CD14-positive monocyte (primary cell): ENCODE data around the gene RREB1. TPM values are rescaled to one million over a fixed set of nuclear protein-coding genes. Genes with fewer than 3 reads are reported as not detected.

Source experiments
- DNase-seq, 3 donors: peaks; one replicate each; pipeline ENCODE4 v3.0.0-alpha.2; 2011 to 2022
- H2AFZ ChIP-seq: 2 replicates; pipeline ENCODE4 v1.6.0; 2012; ENCODE audit warnings: mild to moderate bottlenecking, low read depth, low read length, inconsistent platforms; ENCODE audit not compliant: insufficient read depth, poor library complexity, severe bottlenecking
- H3K27ac ChIP-seq, 2 donors: 1 replicate in 1 of 2; 2 replicates in 1 of 2; pipeline ENCODE4 v1.5.1; 2012 to 2013; ENCODE audit warnings: low read length in 2 of 2, control low read depth in 1 of 2, inconsistent platforms in 1 of 2, low read depth in 1 of 2, mild to moderate bottlenecking in 1 of 2
- H3K27me3 ChIP-seq, 2 donors: one replicate each; pipeline versions ENCODE4 v1.6.0 to v1.6.1; 2011 to 2013; ENCODE audit warnings: low read length in 2 of 2; ENCODE audit not compliant: control insufficient read depth in 2 of 2, insufficient read depth in 2 of 2
- H3K36me3 ChIP-seq, 2 donors: replicated peaks in 1 of 2; 1 replicate in 1 of 2; 2 replicates in 1 of 2; pipeline versions ENCODE4 v1.5.1 to v1.6.1; 2012 to 2013; ENCODE audit warnings: low read length in 2 of 2, control low read depth in 1 of 2, inconsistent platforms in 1 of 2, mild to moderate bottlenecking in 1 of 2; ENCODE audit not compliant: insufficient read depth in 2 of 2, control insufficient read depth in 1 of 2
- H3K4me1 ChIP-seq, 2 donors: 1 replicate in 1 of 2; 2 replicates in 1 of 2; pipeline versions ENCODE4 v1.5.1 to v1.6.1; 2012 to 2013; ENCODE audit warnings: low read length in 2 of 2, control low read depth in 1 of 2, inconsistent platforms in 1 of 2, mild to moderate bottlenecking in 1 of 2, moderate library complexity in 1 of 2; ENCODE audit not compliant: insufficient read depth in 2 of 2, control insufficient read depth in 1 of 2
- H3K4me2 ChIP-seq: replicated peaks from 2 replicates; pipeline ENCODE3; 2012; ENCODE audit warnings: low read length, moderate library complexity, mild to moderate bottlenecking; ENCODE audit not compliant: poor library complexity, severe bottlenecking; ENCODE audit errors: extremely low read depth
- H3K4me3 ChIP-seq, 3 experiments: fragments of 200-600 bp in 1 of 3; sonication (generic) in 1 of 3; replicated peaks in 1 of 3; 1 replicate in 2 of 3; 2 replicates in 1 of 3; pipeline ENCODE4 v1.5.1; 2011 to 2013; ENCODE audit warnings: low read length in 3 of 3, mild to moderate bottlenecking in 3 of 3, control low read depth in 2 of 3, low read depth in 2 of 3, inconsistent platforms in 1 of 3, moderate library complexity in 1 of 3
- H3K79me2 ChIP-seq: 2 replicates; pipeline ENCODE4 v1.6.0; 2012; ENCODE audit warnings: mild to moderate bottlenecking, control low read depth, inconsistent platforms, low read length, moderate library complexity; ENCODE audit not compliant: insufficient read depth
- H3K9ac ChIP-seq: 2 replicates; pipeline ENCODE4 v1.6.0; 2017; ENCODE audit warnings: low read length, mild to moderate bottlenecking; ENCODE audit not compliant: insufficient read depth, poor library complexity, severe bottlenecking
- H3K9me3 ChIP-seq, 2 donors: replicated peaks in 1 of 2; 1 replicate in 1 of 2; 2 replicates in 1 of 2; pipeline versions ENCODE4 v1.5.1 to v1.6.1; 2012 to 2013; ENCODE audit warnings: low read length in 2 of 2, control low read depth in 1 of 2; ENCODE audit not compliant: control insufficient read depth in 1 of 2, insufficient read depth in 1 of 2
- H4K20me1 ChIP-seq: 2 replicates; pipeline ENCODE4 v1.6.0; 2012; ENCODE audit warnings: mild to moderate bottlenecking, low read length, control low read depth, moderate library complexity; ENCODE audit not compliant: insufficient read depth
- H3K27ac Mint-ChIP-seq, 7 donors: one replicate each; pipeline ENCODE4 v1.8.0; 2020; ENCODE audit warnings: mild to moderate bottlenecking in 7 of 7, mixed read lengths in 7 of 7, moderate library complexity in 6 of 7, inconsistent platforms in 2 of 7
- H3K27me3 Mint-ChIP-seq, 3 donors: one replicate each; pipeline ENCODE4 v1.8.0; 2021 to 2022; ENCODE audit warnings: low read depth in 3 of 3, mild to moderate bottlenecking in 3 of 3, mixed read lengths in 3 of 3, moderate library complexity in 3 of 3, inconsistent platforms in 1 of 3
- H3K36me3 Mint-ChIP-seq, 2 donors: one replicate each; pipeline ENCODE4 v1.8.0; 2020; ENCODE audit warnings: mixed read lengths in 2 of 2, inconsistent platforms in 1 of 2, mild to moderate bottlenecking in 1 of 2
- H3K4me1 Mint-ChIP-seq: one replicate; pipeline ENCODE4 v1.8.0; 2020; ENCODE audit warnings: mild to moderate bottlenecking, mixed read lengths
- H3K4me3 Mint-ChIP-seq, 2 donors: one replicate each; pipeline ENCODE4 v1.8.0; 2020; ENCODE audit warnings: mild to moderate bottlenecking in 2 of 2, mixed read lengths in 2 of 2, moderate library complexity in 1 of 2
- H3K9me3 Mint-ChIP-seq, 7 donors: one replicate each; pipeline ENCODE4 v1.8.0; 2020 to 2022; ENCODE audit warnings: mixed read lengths in 7 of 7, mild to moderate bottlenecking in 6 of 7, moderate library complexity in 6 of 7, inconsistent platforms in 2 of 7
- WGBS: methylation state at CpG from one replicate; pipeline ENCODE4 v1.1.5; 2013; ENCODE audit warnings: missing lambda C conversion rate; ENCODE audit not compliant: insufficient coverage; 5-methylcytosine and 5-hydroxymethylcytosine counted together
- intact Hi-C, 2 donors: fragments of 100-400 bp; cut with micrococcal nuclease; formaldehyde crosslinking; loops; one replicate each; pipeline versions ENCODE4 v1.15.0 to v1.15.1; 2023
- polyA plus RNA-seq, 3 donors: library from polyadenylated mRNA; depleted of rRNA in 1 of 3; unstranded in 2 of 3; stranded (reverse) in 1 of 3; fragments of 300-500 nt in 2 of 3; fragments of >200 nt in 1 of 3; fragmentation: Illumina TruSeq in 2 of 3; gene quantifications; 1 replicate in 2 of 3; 2 replicates in 1 of 3; pipeline ENCODE4 v1.2.3, GENCODE V29; 2012 to 2021
- TF ChIP-seq, protein P1 (sequence below): fragments of 200-600 bp; IDR thresholded peaks from one replicate; pipeline ENCODE4 v1.8.0; 2022; ENCODE audit warnings: antibody characterized with exemption, mild to moderate bottlenecking

The RREB1 gene
- polyA plus RNA-seq, 3 donors = 2.1 to 15.3 (median 5.6) TPM

GRCh38 chr6:7230327-7230691 lies 122.5 kb downstream of the RREB1 start:
- intact Hi-C loops = no loop called here
- H3K9me3 Mint-ChIP-seq = peaks cover 0 to 5% (median 0%) of the 10 kb centered on the region in 7 donors
- Histone ChIP-seq H3K79me2 (peaks cover 80% of the 10 kb centered on the region), H3K9me3 (no peaks in the 10 kb centered on the region), H4K20me1 (peaks cover 59% of the 10 kb centered on the region), H3K27me3 (no peaks in the 10 kb centered on the region), H3K4me2 (no peak overlapping the region), H2AFZ (no peak overlapping the region), H3K27ac (no peak overlapping the region), H3K4me3 (no peak overlapping the region), H3K4me1 (no peaks in the 10 kb centered on the region), H3K36me3 (peaks cover 84 to 99% of the 10 kb centered on the region in 2 donors), H3K9ac (no peak overlapping the region)
- no peak overlapping the region for H3K27ac Mint-ChIP-seq
- H3K27me3 Mint-ChIP-seq = peaks cover 0 to 1% (median 0%) of the 10 kb centered on the region in 3 donors
- DNase-seq = no peak
- H3K4me1 Mint-ChIP-seq = peaks cover under 1% of the 10 kb centered on the region
- H3K36me3 Mint-ChIP-seq = peaks cover 81 to 93% of the 10 kb centered on the region in 2 donors
- TF ChIP-seq, protein P1, sequence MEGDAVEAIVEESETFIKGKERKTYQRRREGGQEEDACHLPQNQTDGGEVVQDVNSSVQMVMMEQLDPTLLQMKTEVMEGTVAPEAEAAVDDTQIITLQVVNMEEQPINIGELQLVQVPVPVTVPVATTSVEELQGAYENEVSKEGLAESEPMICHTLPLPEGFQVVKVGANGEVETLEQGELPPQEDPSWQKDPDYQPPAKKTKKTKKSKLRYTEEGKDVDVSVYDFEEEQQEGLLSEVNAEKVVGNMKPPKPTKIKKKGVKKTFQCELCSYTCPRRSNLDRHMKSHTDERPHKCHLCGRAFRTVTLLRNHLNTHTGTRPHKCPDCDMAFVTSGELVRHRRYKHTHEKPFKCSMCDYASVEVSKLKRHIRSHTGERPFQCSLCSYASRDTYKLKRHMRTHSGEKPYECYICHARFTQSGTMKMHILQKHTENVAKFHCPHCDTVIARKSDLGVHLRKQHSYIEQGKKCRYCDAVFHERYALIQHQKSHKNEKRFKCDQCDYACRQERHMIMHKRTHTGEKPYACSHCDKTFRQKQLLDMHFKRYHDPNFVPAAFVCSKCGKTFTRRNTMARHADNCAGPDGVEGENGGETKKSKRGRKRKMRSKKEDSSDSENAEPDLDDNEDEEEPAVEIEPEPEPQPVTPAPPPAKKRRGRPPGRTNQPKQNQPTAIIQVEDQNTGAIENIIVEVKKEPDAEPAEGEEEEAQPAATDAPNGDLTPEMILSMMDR = no peak
- WGBS = over 99% methylated on average over 39 of the region's 39 CpGs
- H3K4me3 Mint-ChIP-seq = no peak overlapping the region

- H3K4me3 Mint-ChIP-seq = no peak overlapping the region
- no peak overlapping the region for H3K4me2 ChIP-seq
- peaks cover 83 to 99% of the 10 kb centered on the region in 2 donors for H3K36me3 ChIP-seq
- intact Hi-C loops = no loop called here
- WGBS = 98% methylated on average over 35 of the region's 37 CpGs
- peaks cover 60% of the 10 kb centered on the region for H4K20me1 ChIP-seq
- H3K27me3 Mint-ChIP-seq = peaks cover 0 to 1% (median 0%) of the 10 kb centered on the region in 3 donors
- H3K27ac ChIP-seq = no peak overlapping the region
- no peaks in the 10 kb centered on the region for H3K27me3 ChIP-seq
- no peak overlapping the region for H2AFZ ChIP-seq
- peaks cover 82% of the 10 kb centered on the region for H3K79me2 ChIP-seq
- no peaks in the 10 kb centered on the region for H3K9me3 ChIP-seq
- H3K27ac Mint-ChIP-seq = peak overlapping the region in 3 of 7 donors; percentile 15 to 66 (median 20)
- H3K4me3 ChIP-seq = no peak overlapping the region
- no peak for DNase-seq
- peaks cover 0 to 5% (median 0%) of the 10 kb centered on the region in 7 donors for H3K9me3 Mint-ChIP-seq
- H3K4me1 Mint-ChIP-seq = peaks cover 6% of the 10 kb centered on the region
- no peak overlapping the region for H3K9ac ChIP-seq
- TF ChIP-seq, protein P1 = no peak
- H3K36me3 Mint-ChIP-seq = peaks cover 82 to 93% of the 10 kb centered on the region in 2 donors
- no peaks in the 10 kb centered on the region for H3K4me1 ChIP-seq
Measured at GRCh38 chr6:7230956-7231713, 123.4 kb downstream of the RREB1 start.
